Activated CD4-positive, CD25-positive, alpha-beta regulatory T cell treated with anti-CD3 and anti-CD28 coated beads, Interleukin-2, amount 50 U/mL, for 24 hours (primary cell): Measurements from ENCODE around the gene MESP1.

ENCODE experiments used
- ATAC-seq, 2 donors: fragments of 150-1000 bp; cut with Tn5 transposase; one replicate each; pipeline ENCODE4 v1.10.0; 2021; ENCODE audit warnings: mild to moderate bottlenecking in 1 of 2, moderate library complexity in 1 of 2

Gene MESP1

GRCh38 chr15:89780601-89781000, 29.6 kb upstream of the MESP1 start:
- ATAC-seq = no peak

DNA sequence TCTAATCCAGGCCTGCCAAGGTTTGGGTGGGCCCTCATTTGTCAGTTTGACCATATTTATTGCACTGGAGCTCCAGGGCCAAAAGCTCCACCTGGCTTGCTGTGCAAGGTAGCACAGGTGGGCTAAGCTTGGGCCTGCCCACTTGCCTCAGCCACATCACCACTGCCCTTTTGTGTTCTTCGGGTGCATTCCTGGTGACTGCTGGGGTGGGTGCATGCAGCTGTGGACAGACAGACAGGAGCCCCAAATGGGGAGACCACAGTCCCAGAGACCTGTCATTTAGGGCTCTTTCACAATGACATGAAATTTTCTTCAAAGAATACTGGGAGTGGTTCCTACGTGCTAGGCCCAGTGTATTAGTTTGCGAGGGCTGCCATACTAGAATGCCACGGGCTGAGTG, 27.8 kb upstream of the MESP1 start:
- ATAC-seq = no peak

- no peak for ATAC-seq
Measured at GRCh38 chr15:89777782-89778380, 26.8 kb upstream of the MESP1 start.

DNA sequence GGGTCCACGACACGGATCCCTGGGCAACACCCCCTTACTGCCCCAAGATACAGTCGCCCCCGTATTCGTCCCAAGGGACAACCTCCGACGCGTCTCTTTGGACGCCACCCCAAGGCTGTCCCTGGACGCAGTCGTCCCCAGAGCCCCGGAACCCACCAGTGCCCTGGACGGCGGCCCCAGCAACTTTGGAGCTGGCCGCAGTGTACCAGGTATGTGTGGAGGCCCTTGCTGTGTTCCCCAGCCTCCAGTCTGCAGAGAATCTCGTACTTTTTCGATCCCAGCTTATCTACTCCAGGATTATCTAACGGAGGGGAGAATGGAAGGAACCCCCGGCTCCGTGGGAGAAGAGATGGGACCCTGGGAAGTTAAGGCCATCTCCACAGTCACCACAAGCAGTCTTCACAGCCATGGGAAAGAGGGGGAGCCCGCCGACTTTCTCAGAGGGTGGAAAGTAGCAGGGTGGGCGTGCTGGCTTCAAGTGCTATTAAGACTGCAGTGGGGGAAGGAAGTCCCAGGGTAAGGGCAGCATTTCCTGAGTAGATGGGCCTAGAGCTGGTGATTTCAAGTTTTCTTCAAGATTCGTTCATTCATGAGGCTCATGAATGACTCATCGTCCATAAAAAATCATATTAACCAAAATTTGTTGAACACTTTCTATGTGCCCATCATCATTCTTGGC, 26.2 kb upstream of the MESP1 start:
- no peak for ATAC-seq

DNA sequence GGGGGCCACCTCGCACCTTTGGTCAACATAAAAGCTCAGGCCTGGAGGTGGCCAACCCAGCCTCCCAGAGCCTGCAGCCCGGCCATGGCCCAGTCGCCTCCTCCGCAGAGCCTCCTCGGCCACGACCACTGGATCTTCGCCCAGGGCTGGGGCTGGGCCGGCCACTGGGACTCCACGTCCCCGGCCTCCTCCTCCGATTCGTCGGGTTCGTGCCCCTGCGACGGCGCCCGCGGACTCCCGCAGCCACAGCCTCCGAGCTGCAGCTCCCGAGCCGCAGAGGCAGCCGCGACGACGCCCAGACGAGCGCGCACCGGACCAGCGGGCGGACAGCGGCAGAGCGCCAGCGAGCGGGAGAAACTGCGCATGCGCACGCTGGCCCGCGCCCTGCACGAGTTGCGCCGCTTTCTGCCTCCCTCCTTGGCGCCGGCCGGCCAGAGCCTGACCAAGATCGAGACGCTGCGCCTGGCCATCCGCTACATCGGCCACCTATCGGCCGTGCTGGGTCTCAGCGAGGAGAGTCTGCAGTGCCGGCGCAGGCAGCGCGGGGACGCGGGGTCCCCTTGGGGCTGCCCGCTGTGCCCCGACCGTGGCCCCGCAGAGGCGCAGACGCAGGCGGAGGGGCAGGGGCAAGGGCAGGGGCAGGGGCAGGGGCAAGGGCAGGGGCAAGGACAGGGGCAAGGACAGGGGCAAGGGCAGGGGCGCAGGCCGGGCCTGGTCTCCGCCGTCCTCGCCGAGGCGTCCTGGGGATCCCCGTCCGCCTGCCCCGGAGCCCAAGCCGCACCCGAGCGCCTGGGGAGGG, 25.4 kb upstream of the MESP1 start, which contains the start of gene MESP2:
Gene MESP2, plus strand, starts transcription at position 59 of the 799 bp plus-strand sequence. Its CDS starts 26 bp downstream, at position 85.
- peak; percentile 26 to 53 for ATAC-seq

DNA sequence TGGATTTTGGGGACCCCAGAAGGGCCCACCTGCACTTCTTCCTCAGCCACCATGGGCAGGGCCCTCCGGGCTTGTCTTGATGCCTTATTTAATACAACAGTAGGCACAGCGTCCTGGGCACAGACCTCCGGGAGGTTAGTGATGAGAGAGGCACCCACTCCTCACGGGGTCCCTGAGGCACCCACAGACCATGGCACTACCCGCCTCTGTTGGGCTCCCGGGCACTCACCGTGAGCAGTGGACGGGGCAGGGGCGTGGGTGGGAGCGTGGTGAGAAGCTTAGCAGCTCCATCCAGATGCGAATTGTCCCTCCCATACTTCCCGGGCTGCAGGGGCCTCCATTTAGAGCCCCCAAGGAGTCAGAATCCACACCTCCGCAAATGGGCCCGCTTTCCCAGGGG, 24.8 kb upstream of the MESP1 start:
- no peak for ATAC-seq

GRCh38 chr15:89774492-89774891, 23.4 kb upstream of the MESP1 start:
- ATAC-seq = no peak

DNA sequence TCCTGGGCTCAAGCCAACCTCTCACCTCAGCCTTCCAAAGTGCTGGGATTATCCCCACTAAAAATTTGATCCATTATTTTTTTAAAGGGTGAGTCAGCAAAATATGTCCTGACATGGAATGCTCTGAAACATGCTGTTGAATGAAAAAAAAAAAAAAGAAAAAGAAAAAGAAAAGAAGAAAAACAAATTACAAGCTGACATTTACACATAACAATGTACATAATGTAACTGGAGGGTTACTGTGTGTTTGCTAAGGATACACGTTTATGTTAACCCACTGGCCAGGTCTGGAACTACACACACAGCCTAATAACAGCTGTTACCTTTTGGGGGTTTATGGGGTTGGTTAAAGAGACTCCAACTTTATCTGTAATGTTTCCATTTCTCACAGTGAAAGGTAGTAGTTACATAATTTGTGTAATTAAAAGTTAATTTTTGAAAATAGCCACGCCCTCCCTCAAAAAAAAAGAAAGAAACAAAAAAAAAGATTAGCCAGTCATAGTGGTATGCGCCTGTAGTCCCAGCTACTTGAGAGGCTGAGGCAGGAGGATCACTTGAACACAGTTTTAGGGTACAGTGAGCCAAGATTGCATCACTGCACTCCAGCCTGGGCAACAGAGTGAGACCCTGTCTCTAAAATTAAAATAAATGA, 22.0 kb upstream of the MESP1 start:
- no peak for ATAC-seq

DNA sequence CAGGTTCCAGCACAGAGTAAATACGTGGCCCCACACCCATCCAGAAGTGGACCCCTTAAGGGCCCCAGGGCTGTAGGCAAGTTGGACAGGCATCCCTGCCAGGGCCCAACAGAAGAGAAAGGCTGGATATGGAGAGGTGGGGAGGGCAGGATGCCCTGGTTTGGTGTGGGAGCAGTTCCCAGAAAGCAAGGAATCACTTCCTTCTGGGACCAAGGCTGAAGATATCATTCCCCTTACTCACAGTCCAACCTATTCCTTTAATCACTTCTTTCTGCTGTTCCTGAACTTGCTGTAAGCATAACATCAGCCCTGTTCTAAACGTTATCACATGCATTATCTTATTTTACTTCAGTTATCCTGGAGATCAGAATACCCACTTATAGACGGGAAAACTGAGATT, 19.0 kb upstream of the MESP1 start:
- no peak for ATAC-seq

DNA sequence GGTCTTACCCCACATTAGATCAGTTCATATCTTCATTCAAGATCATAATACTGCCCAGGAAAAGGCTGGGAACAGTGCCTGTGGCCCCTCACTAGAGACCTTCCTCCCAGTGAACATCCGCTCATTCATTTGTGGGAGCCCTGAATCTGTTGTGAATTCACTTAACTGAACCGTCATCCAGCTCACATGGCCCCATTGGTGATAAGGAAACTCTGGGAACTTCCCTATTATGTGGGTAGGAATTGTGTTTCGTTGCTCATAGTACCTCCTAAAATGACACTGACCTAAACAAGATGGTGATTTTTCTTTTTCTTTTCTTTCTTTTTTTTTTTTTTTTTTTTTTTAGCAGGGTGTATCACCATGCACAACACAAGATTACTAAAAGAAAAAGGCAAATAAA, 18.3 kb upstream of the MESP1 start:
- no peak for ATAC-seq

GRCh38 chr15:89768071-89768500, 17.0 kb upstream of the MESP1 start:
- no peak for ATAC-seq

DNA sequence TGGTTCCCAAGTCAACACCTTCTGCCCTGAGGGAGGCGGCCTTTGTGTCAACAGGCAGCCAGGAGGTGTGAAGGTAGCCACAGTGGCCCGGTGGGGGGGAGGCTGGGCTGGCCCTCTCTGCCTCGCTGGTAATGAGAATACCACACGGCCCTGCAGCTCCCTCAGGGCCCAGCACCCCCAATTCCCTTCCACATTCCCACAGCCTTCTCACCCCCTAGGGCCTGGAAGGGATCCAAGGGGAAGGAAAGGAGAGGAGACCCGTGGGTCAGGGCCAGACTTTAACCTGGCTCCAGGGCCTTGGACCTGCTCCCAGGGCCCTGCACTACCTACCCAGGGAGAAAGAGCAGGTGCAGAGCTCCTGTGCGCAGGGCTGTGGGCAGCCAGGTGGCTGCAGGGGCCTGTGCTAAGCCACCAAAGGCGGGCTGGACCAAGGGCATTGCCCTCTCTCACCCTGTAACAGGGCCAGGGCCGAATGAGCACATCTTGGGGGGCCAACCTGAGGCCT, 16.4 kb upstream of the MESP1 start:
- ATAC-seq = no peak

DNA sequence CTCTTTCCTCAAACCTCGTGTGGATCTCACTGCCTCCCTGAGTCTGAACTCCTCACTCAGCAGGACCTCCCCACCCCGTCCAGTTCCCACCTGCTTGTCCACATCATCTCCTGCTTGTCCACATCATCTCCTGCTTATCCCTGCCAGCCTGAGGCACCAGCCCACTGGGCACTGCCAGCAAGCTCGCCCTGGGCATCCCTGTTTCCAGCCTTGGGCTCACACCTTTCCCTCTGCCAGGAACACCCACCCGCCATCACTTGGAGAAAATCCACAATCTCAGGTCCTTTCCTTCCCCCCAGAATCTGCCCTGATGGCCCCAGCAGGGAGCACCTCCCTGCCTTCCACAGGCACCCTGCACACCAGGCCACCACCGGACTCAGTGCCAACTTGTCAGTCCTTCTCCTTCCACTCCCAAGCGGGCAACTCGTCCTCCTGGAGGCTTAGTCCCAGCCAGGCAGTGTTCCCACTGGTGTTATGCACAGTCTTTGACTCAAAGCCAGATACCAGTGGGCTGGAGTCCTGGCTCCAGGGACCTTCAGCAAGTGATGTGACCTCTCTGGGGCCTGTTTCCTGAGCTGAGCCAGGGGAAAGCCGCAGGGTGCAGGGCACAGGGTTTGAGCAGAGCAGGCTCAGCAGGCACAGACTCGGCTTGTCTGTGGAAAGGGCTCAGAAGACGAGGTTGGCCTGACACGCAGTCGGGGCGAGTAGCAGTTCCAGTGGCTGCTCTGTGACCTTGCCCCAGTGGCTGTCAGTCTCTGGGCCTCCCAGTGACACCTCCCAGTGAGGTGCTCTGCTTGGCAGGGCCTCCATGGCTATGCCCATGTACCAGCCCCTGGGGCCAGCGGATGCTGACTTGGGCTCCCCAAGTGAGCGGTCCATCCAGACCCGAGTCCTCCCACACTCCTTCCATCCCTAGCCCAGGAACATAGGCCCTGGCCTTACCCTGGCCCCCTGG, 15.6 kb upstream of the MESP1 start:
- ATAC-seq = no peak

GRCh38 chr15:89765694-89766093, 14.6 kb upstream of the MESP1 start:
- ATAC-seq = no peak

GRCh38 chr15:89761929-89762328, 10.9 kb upstream of the MESP1 start:
- ATAC-seq = no peak

- ATAC-seq = peak in 1 of 2 donors; percentile 10
Measured at GRCh38 chr15:89761009-89761831, 10.2 kb upstream of the MESP1 start.

DNA sequence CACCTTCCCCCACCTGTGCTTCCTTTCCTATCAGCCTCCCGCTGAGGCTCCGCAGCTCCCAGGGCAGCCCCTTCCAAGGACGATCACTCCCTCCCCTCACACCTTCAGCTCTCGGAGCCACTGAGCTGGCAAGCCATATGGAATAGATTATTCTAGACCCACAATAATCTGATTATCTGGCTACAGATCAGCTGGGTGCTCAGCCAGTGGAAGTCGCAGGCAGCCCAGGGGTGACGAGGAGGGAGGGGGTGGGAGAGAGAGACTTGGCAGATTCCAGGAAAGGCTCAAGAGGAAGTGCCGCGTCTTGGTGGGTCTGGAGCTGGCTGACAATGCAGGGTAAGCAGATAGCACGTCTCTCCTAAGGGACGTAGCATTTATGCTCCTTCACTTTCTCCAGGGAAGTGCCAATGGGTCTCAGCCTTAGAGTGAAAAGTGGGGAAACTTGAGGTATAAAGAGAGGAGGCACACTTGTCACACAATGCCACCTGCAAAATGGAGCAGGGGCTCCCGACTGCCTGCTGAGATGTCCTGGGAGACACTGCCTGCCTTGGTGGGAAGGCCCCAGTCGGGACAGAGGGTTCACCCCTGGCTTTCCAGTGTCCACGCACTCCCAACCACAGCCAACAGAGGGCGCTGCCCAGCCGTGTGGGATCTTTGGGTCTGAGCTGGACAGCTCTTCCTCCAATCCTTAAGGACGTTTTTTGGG, 9.4 kb upstream of the MESP1 start:
- ATAC-seq = peak; percentile 56 to 74

DNA sequence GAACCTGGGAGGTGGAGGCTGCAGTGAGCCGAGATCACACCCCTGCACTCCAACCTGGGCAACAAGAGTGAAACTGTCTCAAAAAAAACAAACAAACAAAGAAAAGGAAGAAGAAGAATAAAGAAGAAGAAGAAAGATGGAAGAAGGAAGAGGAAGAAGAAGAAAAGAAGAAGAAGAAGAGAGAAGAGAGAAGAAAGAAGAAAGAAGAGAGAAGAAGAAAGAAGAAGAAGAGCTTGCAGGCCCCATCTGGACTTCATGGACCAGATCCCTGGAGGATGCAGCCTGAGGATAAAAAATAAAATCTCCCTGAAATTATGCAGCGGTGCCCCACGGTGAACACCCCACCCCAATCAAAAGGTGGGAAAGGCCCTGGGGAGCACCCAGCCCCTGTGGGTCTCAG, 8.8 kb upstream of the MESP1 start:
- no peak for ATAC-seq

DNA sequence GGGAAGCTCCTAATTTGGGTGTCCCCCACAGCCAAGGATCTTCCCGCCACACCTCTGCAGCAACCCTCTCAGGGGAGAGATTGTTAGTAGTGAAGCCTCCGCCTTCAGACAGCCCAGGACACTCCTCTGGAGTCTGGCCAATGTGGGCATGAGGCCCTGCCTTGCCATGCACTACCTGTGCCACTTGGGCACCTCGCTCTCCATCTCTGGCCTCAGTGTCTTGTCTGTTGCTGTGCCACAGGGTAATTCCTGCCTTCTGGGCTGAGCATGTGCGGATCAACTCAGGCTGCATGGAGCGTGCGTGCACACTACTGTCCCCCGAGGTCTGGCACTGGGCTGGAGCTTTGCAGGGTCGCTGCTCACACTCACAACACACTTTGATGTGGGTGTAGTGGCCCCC, 7.9 kb upstream of the MESP1 start:
- no peak for ATAC-seq

GRCh38 chr15:89758283-89758682, 7.2 kb upstream of the MESP1 start:
- no peak for ATAC-seq
